DMS79 treated with DMSO at 0.1 percent for 48 hours (cell line): ENCODE measurements around the gene C16orf74.

Experiments used
- DNase-seq: peaks from one replicate; lab custom pipeline; 2025; lab: John Stamatoyannopoulos, UW

C16orf74 gene

GRCh38 chr16:85673529-85674417 lies 77.1 kb downstream of the C16orf74 start:
- peak; percentile 54 for DNase-seq

DNA sequence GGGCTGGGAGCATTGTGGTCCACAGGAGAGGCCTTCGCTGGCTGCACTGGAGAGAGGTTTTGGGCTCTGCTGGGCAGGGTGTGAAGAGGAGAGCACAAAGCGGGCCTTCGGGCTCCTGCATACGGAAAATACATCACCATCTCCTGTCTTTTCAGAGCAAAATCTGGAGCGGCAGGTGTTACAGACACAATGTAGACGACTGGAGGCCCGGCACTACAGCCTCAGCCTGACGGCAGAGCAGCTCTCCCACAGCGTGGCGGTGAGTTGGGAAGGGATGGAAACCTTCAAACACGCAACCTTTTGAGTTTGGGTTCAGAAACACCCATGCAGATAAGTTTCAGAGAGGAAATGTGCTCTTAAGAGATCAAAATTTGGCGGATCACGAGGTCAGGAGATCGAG lies 80.1 kb downstream of the C16orf74 start:
- DNase-seq: no peak

DNA sequence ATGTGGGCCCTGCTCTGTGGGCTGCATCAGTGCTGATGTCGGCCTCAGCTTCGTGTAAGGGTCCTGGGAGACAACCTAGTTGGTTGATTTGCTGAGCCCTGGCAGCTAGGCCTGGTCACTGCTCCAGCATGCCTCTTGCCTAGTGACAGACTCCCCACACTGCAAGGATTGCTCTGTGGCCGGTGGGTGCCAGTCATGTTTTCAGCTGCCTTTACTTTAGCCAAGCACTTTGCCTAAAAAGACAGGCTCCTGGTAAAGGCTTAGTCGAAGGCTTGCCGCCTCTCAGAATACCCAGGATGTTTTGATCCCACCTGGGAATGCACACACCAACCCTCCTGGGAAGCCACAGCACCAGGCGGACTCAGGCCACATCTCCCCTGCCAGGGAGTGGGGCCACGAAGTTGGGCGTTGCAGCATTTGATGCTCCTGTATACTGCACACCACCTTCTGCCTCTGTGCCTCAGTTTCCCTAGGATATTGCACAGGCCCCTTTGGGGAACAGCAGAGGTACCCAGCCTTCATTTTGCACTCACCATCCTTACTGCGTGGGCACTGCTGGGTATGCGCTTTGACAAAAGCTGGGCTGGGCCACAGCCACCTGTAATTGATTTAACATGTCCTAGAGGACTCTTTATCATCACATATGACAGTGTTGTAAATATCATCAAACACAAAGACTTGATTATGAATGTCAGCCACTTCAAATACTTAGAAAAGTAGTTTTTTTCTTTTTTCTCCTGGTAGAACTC lies 82.0 kb downstream of the C16orf74 start:
- no peak for DNase-seq

DNA sequence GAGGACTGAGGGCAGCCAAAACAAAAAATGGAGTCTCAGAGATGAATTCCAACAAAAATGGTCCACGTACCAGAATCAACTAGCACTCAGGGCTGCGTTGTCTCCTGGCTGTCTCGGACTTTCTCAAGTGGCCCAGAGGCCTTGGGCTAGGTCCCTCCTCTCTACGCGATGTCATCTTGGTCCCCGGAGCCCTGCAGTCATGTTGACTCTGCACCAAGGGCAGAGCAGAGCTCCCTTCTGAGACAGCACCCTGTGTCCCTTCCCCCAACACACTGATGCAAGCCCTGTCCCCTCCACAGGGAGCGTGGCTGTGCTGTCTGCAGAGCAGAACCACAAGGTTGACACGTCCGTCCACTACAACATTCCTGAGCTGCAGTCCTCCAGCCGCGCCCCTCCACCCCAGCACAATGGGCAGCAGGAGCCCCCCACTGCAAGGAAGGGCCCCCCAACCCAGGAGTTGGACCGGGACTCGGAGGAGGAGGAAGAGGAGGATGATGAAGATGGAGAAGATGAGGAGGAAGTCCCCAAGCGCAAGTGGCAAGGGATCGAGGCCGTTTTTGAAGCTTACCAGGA lies 83.0 kb downstream of the C16orf74 start:
- DNase-seq: no peak

GRCh38 chr16:85667261-85667660 lies 83.6 kb downstream of the C16orf74 start:
- DNase-seq: no peak

DNA sequence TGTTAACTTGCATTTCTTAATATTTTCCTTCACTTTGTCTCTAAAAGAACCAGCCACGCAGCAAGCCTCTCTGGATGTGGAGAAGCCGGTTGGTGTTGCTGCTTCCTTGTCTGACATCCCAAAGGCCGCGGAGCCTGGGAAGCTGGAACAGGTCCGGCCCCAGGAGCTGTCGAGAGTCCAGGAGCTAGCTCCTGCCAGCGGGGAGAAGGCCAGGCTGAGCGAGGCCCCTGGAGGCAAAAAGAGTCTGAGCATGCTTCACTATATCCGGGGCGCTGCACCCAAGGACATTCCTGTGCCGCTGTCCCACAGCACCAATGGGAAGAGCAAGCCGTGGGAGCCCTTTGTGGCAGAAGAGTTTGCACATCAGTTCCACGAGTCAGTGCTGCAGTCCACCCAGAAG lies 85.0 kb downstream of the C16orf74 start:
- DNase-seq: no peak

GRCh38 chr16:85665373-85665740 lies 85.5 kb downstream of the C16orf74 start:
- DNase-seq: no peak

DNA sequence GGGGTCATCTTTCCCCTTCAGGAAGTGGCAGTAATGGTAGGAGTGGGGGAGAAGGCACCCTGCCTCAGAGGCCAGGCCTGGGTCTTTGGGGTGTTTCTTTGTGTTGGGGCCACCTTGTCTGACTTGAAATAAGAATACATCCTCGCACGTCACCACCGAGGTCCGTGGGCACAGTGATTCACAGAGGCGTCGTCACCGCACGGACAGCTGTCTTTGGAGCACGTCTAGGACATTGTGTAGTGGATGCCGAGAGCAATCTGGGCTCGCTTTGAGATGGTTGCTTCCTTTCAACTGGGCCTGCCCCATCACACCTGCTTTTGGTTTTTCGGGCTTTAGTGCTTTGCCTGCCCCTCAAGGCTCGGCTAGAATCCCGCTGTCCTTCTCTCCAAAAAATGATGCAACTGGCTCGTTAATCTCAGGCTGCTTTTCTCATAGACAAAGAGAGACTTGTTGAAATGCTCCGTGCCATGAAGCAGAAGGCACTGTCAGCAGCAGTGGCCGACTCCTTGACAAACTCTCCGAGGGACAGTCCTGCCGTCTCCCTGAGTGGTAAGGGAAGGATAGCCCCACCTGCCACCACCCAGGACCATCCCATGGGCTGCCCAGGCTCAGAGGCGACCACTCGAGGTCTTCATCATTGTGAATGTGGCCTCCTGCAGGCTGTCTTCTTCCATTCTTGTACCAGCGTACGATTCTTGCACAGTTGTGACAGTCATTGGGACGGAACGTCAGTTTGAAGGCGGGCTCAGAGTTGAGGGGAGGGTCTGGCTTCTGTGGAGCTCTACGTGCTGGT lies 86.1 kb downstream of the C16orf74 start:
- no peak for DNase-seq

- peak; percentile 63 for DNase-seq
Measured at GRCh38 chr16:85663891-85664321, 87.0 kb downstream of the C16orf74 start.

GRCh38 chr16:85662976-85663830 lies 87.7 kb downstream of the C16orf74 start:
- DNase-seq: no peak

DNA sequence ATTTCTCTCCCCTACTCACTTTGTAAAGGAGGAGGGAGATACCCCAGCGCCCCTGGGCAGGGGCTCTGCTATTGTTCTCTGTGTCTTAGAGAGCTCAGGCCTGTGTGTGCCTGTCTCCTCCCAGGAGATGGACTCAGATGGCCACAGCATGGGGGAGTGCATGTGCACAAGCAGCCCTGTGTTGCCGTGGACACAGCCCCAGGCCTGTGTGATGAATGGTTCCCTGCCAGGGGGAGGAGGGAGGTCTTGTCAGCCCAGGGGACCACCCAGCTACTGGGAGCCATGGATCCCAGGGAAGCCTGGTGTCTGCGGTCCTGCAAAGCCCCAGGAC lies 88.4 kb downstream of the C16orf74 start:
- DNase-seq: no peak

GRCh38 chr16:85661740-85662481 lies 89.0 kb downstream of the C16orf74 start:
- DNase-seq: no peak

- DNase-seq: no peak
Measured at GRCh38 chr16:85660843-85661739, 89.8 kb downstream of the C16orf74 start.

GRCh38 chr16:85659805-85660511 lies 90.9 kb downstream of the C16orf74 start:
- DNase-seq: no peak

- no peak for DNase-seq
Measured at GRCh38 chr16:85659336-85659735, 91.6 kb downstream of the C16orf74 start.

DNA sequence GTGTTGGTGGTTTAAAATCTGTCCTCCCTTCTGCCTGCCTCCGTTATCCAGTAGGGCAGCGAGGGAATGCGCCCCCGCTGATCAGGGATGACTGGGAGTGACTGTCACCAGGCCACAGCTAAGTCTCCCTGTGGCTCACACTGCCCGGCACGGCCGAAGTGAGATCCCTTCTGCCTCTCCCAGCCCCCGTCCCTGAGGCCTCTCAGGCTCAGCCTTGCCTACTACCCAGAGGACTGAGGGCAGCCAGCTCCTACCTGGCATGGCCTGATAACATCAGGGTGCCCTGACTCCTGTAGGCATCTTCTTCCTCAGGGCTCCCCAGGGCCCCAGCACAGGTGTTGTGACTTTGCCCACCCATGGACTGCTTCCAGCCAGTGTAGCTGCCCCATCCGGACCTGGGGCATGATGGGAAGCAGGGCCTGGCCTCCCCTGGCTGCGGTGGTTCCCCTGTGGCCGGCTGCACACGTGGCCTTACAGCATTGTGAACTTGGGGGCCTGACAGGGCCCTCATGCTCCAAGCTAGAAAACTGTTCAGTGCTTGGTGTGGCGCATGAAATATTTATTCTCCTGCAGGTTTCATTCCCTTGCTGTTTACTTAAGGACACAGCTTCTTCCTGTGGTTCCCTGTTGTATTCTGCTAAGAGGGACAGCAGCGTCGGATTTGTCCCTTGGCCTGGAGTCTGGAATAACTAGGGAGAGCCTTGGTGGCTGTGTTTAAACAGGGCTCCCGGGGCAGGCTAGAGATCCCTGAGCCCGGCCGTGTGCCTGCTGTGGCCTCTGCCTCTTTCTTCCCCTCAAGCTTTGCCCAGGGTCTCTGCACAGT lies 92.2 kb downstream of the C16orf74 start:
- no peak for DNase-seq

DNA sequence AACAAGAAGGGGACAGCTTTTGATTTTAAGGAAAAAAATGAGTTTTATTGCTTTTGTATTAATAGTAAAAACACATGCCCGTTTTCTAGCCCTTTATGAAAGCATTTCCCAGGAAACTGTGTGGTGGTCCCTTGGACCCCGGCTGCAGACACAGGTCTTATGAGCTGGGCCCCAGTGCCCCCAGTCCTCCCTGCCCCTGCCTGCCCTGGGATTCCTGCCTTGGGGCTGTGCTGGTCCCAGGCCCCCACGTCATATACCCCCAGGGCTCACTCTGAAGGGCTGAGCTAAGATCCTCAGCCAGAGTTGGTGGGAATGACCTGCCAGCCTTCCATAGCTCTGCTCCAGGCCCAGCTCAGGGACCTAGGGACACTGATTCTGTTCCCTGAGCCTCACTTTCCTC lies 92.9 kb downstream of the C16orf74 start:
- DNase-seq: no peak
